Left lung (tissue), 10 donors: ENCODE data around the gene SORBS1. TPM values are rescaled to one million over a fixed set of nuclear protein-coding genes. Genes with fewer than 3 reads are reported as not detected.

ENCODE experiments used
- ATAC-seq: fragments of 200-7000 bp; cut with Tn5 transposase; one replicate; pipeline ENCODE4 v1.9.1; 2020; ENCODE audit warnings: moderate library complexity
- DNase-seq, 4 donors: peaks; one replicate each; pipeline ENCODE4 v3.0.0-alpha.2; 2013 to 2020
- H3K27ac ChIP-seq, 2 donors: fragments of 200-600 bp; sonication (generic) in 1 of 2; one replicate each; pipeline versions ENCODE4 v1.5.0 to v1.8.0; 2020 to 2021
- H3K27me3 ChIP-seq, 2 donors: fragments of 200-600 bp; sonication (generic) in 1 of 2; one replicate each; pipeline versions ENCODE4 v1.5.0 to v1.8.0; 2020 to 2021
- H3K36me3 ChIP-seq, 2 donors: fragments of 200-600 bp; sonication (generic) in 1 of 2; one replicate each; pipeline versions ENCODE4 v1.5.0 to v1.8.0; 2020 to 2021
- H3K4me1 ChIP-seq, 2 donors: fragments of 200-600 bp; one replicate each; pipeline ENCODE4 v1.8.0; 2021
- H3K4me3 ChIP-seq, 2 donors: fragments of 200-600 bp; sonication (generic) in 1 of 2; one replicate each; pipeline versions ENCODE4 v1.5.0 to v1.8.0; 2020 to 2021; ENCODE audit warnings: mild to moderate bottlenecking in 1 of 2
- H3K9me3 ChIP-seq, 2 donors: fragments of 200-600 bp; sonication (generic) in 1 of 2; one replicate each; pipeline versions ENCODE4 v1.5.0 to v1.8.0; 2020 to 2021
- CTCF ChIP-seq, 2 donors: fragments of 200-600 bp; sonication (generic) in 1 of 2; IDR thresholded peaks; one replicate each; pipeline versions ENCODE4 v1.5.0 to v1.8.0; 2021; ENCODE audit warnings: antibody characterized with exemption in 2 of 2
- intact Hi-C, 2 donors: fragments of 100-400 bp; cut with DNase I; formaldehyde crosslinking; loops; one replicate each; pipeline versions ENCODE4 v1.11.2 to v1.14.2; 2022
- polyA plus RNA-seq, 6 donors: library from polyadenylated mRNA; unstranded; fragments of 120-200 nt; gene quantifications; one replicate each; pipeline ENCODE4 v1.2.1, GENCODE V29; 2013; ENCODE audit not compliant: insufficient read length in 6 of 6
- total RNA-seq, 2 donors: library from RNA; stranded (reverse); fragmentation: NEBNext Ultra II Directional; extraction: Animal tissue kit (Norgen Biotek cat#: 25700); gene quantifications; one replicate each; pipeline ENCODE4 v1.2.1, GENCODE V29; 2021
- donor health status: DM: no; HTN: yes; CAD: no.
- donor health status: DM: no; HTN: no; CAD: no.

Gene SORBS1
- total and polyA plus RNA-seq, 8 donors: 23.3 to 52.7 (median 36.4) TPM

DNA sequence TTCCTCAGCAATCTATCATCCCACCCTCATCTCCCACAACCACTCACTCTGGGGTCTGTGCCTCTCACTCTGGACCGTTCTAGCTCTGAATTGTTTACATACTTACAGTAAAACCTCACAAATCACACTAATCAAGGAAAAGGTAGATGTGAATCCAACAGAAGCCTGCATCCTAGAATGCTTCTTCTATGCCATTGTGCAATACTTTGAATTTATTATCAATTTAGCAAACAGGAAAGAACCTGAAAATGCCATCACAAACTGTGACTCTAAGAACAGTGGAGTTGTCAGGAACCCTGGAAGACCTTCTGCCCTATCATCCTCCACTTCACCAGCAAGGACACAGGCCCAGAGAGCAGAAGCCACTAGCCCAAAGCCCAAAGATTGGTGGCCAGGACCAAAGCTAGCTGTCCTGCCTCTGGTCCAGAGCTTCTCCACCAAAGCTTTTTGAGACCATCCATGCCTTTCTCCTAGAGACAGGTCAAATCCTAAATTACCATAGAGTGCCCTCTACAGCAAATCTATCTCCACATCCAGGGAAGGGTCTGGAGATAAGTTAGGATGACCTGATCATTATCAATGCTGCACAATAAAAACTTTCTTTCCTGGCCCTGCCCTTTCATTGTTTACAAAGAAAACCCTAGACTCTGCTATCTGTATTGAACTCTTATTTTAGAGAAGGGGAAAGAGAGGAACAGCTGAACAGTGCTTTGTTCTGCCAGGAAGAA, 2.4 kb downstream of the SORBS1 start:
- Histone ChIP-seq H3K9me3 (no peaks in the 10 kb centered on the region), H3K4me3 (peak overlapping the region in 1 of 2 donors; percentile 78), H3K27me3 (peaks cover 0 to 17% of the 10 kb centered on the region in 2 donors), H3K36me3 (no peaks in the 10 kb centered on the region), H3K27ac (peak overlapping the region in 1 of 2 donors; percentile 53), H3K4me1 (peaks cover 0 to 26% of the 10 kb centered on the region in 2 donors)
- no peak for DNase-seq
- ATAC-seq: no peak
- intact Hi-C loops: loop anchor here in 1 of 2 donors (10.0 kb wide), 1 partner anchor 74 kb away; no protein-coding TSS in a partner anchor
- TF ChIP-seq CTCF (IDR thresholded peaks at IDR 0.05): no peak

- Histone ChIP-seq H3K4me3 (no peak overlapping the region), H3K36me3 (no peaks in the 10 kb centered on the region), H3K4me1 (peaks cover 0 to 26% of the 10 kb centered on the region in 2 donors), H3K27ac (no peak overlapping the region), H3K9me3 (no peaks in the 10 kb centered on the region), H3K27me3 (peaks cover 0 to 17% of the 10 kb centered on the region in 2 donors)
- ATAC-seq (no peak), DNase-seq (no peak)
- no peak for TF ChIP-seq CTCF (IDR thresholded peaks at IDR 0.05)
- intact Hi-C loops: loop anchor here in 1 of 2 donors (10.0 kb wide), 1 partner anchor 72 kb away; no protein-coding TSS in a partner anchor
These were observed 4.0 kb downstream of the SORBS1 start for GRCh38 chr10:95556994-95557767.

DNA sequence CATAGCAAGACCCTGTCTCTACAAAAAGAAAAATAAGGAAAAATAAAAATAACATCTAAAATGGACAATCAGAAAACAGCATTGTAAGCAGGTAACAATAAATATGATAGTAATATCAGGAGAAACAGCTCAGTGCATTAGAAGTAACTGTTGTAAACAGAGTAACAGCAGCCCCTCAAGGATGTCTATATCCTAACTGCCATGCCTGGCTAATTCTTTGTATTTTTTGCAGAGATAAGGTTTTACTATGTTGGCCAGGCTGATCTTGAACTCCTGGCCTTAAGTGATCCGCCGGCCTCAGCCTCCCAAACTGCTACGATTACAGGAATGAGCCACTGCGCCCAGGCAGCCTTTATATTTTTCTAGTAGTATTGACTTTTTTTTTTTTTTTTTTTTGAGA, 7.5 kb downstream of the SORBS1 start:
- no peak overlapping the region for H3K4me3 ChIP-seq
- intact Hi-C loops: loop anchor here in 1 of 2 donors (10.0 kb wide), 1 partner anchor 69 kb away; no protein-coding TSS in a partner anchor
- H3K36me3 ChIP-seq: no peaks in the 10 kb centered on the region
- ATAC-seq (no peak), DNase-seq (no peak)
- no peaks in the 10 kb centered on the region for H3K9me3 ChIP-seq
- H3K4me1 ChIP-seq: peaks cover 0 to 4% of the 10 kb centered on the region in 2 donors
- no peaks in the 10 kb centered on the region for H3K27me3 ChIP-seq
- H3K27ac ChIP-seq: no peak overlapping the region
- TF ChIP-seq CTCF (IDR thresholded peaks at IDR 0.05): no peak

DNA sequence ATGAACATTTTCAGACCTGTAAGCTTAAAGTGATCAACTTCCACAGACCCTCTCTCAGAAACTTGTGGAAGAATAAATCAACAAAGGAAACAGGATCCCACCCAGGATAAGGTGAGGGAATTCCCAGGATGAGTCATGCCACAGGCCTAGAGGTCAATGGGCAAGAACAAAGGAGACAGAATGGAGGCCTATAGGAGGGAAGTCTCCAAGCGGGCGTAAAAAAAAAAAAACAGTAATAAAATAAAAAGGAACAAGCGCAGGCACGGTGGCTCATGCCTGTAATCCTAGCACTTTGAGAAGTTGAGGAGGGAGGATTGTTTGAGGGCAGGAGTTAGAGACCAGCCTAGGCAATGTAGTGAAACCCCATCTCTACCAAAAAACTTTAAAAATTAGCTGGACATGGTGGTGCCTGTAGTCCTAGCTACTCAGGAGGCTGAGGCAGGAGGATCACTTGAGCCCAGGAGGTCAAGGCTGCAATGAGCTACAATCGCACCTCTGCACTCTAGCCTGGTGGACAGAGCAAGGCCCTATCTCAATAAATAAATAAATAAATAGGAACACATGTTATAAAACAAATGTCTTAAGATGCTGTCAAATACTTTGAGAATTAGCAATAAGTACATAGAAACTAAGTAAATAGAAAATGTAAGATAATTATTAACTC, 8.4 kb downstream of the SORBS1 start:
- DNase-seq (no peak), ATAC-seq (no peak)
- H3K36me3 ChIP-seq: no peaks in the 10 kb centered on the region
- no peaks in the 10 kb centered on the region for H3K27me3 ChIP-seq
- intact Hi-C loops: loop anchor here in 1 of 2 donors (10.0 kb wide), 1 partner anchor 68 kb away; no protein-coding TSS in a partner anchor
- H3K4me1 ChIP-seq: no peaks in the 10 kb centered on the region
- no peak for TF ChIP-seq CTCF (IDR thresholded peaks at IDR 0.05)
- H3K27ac ChIP-seq: no peak overlapping the region
- H3K4me3 ChIP-seq: no peak overlapping the region
- no peaks in the 10 kb centered on the region for H3K9me3 ChIP-seq
